Measurements from ENCODE around the gene SFXN4. TPM values are rescaled to one million over a fixed set of nuclear protein-coding genes. Genes with fewer than 3 reads are reported as not detected.
A peak's percentile ranks its signal among the peaks of the same experiment; 100 is the strongest.

Gene SFXN4
- total and polyA plus RNA-seq, 4 donors = 12.4 to 34.1 (median 24.1) TPM

DNA sequence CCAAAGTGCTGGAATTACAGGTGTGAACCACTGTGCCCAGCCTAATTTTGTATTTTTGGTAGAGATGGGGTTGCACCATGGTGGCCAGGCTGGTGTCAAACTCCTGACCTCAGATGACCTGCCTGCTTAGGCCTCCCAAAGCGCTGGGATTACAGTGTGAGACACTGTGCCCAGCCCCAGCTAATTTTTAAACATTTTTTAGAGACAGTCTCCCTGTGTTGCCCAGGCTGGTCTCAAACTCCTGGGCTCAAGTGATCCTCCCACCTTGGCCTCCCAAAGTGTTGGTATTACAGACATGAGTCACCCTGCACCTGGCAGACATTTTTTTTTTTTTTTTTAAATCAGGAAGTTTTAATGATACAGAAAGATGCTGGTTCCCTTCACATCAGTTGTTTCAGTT is 46.1 kb downstream of the SFXN4 start:
- Histone ChIP-seq H3K4me3 (ENCODE audit: low read depth in 1 of 3, low read length in 3 of 3) (no peak overlapping the region), H3K36me3 (ENCODE audit: control insufficient read depth in 4 of 4, insufficient read depth in 3 of 4, low read depth in 1 of 4, low read length in 3 of 4) (peaks cover under 1 to 11% (median 2%) of the 10 kb centered on the region in 4 donors)

GRCh38 chr10:119118231-119118630 is 47.3 kb downstream of the SFXN4 start:
- Histone ChIP-seq H3K27ac (ENCODE audit: low read depth in 1 of 2, low read length in 2 of 2) (peak overlapping the region in 1 of 2 donors; percentile 78), H3K9ac (ENCODE audit: low read depth in 1 of 2, low read length in 2 of 2) (no peak overlapping the region), H3K9me3 (ENCODE audit: control insufficient read depth in 4 of 4, low read length in 3 of 4) (no peaks in the 10 kb centered on the region), H3K4me1 (ENCODE audit: control insufficient read depth in 4 of 4, insufficient read depth in 4 of 4, low read length in 3 of 4) (peaks cover 6 to 38% (median 14%) of the 10 kb centered on the region in 4 donors), H3K4me3 (ENCODE audit: low read depth in 1 of 3, low read length in 3 of 3) (no peak overlapping the region), H3K27me3 (ENCODE audit: control insufficient read depth in 4 of 4, insufficient read depth in 4 of 4, low read length in 3 of 4) (no peaks in the 10 kb centered on the region), H3K36me3 (ENCODE audit: control insufficient read depth in 4 of 4, insufficient read depth in 3 of 4, low read depth in 1 of 4, low read length in 3 of 4) (peaks cover 0 to 12% (median 1%) of the 10 kb centered on the region in 4 donors)
- 97% methylated on average over 5 of the region's 5 CpGs for WGBS
- no peak for TF ChIP-seq YY1 (IDR thresholded peaks at IDR 0.05)
- no peak for DNase-seq (ENCODE audit: low spot score)

More for the DNA sequence above, 46.1 kb downstream of the SFXN4 start:
- no peaks in the 10 kb centered on the region for H3K9me3 ChIP-seq (ENCODE audit: control insufficient read depth in 4 of 4, low read length in 3 of 4)
- H3K4me1 ChIP-seq (ENCODE audit: control insufficient read depth in 4 of 4, insufficient read depth in 4 of 4, low read length in 3 of 4) = peaks cover 2 to 33% (median 10%) of the 10 kb centered on the region in 4 donors
- DNase-seq (ENCODE audit: low spot score) = no peak
- 48% methylated on average over 1 of the region's 1 CpG for WGBS
- no peak for TF ChIP-seq GABPA (IDR thresholded peaks at IDR 0.05 in 1 of 2, conservative IDR thresholded peaks at IDR 0.05 in 1 of 2)
- TF ChIP-seq HNF4G (IDR thresholded peaks at IDR 0.05) = no peak
- no peak for TF ChIP-seq FOXA1 (IDR thresholded peaks at IDR 0.05)
- no peak for TF ChIP-seq ATF3 (IDR thresholded peaks at IDR 0.05)
- TF ChIP-seq RXRA (IDR thresholded peaks at IDR 0.05) = no peak
- no peak for TF ChIP-seq YY1 (IDR thresholded peaks at IDR 0.05)
- no peak for TF ChIP-seq ZBTB33 (IDR thresholded peaks at IDR 0.05)
- no peak for TF ChIP-seq SP1 (IDR thresholded peaks at IDR 0.05)
- H3K27ac ChIP-seq (ENCODE audit: low read depth in 1 of 2, low read length in 2 of 2) = peak overlapping the region; percentile 78 to 79
- no peak overlapping the region for H3K9ac ChIP-seq (ENCODE audit: low read depth in 1 of 2, low read length in 2 of 2)
- no peaks in the 10 kb centered on the region for H3K27me3 ChIP-seq (ENCODE audit: control insufficient read depth in 4 of 4, insufficient read depth in 4 of 4, low read length in 3 of 4)

DNA sequence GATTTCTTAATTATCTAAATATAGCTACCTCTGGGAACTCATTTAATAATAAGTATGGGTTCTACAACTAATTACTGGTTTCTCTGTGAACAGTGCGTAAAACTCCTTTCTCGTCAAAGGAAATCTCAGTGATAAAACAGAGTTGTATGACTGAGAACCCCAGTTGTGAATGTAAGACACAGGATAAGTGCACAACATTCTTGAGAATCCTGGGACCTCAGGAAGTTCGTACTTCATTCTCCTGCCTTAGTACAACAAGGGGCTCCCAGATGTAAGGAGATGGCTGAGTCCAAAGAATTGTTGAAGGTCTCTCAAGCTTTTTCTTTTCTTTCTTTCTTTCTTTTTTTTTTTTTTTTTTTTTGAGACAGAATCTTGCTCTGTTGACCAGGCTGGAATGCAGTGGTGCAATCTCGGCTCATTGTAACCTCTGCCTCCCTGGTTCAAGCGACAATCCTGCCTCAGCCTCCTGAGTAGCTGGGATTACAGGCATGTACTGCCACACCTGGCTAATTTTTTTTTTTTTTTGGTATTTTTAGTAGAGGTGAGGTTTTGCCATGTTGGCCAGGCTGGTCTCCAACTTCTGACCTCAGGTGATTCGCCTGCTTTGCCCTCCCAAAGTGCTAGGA is 49.1 kb downstream of the SFXN4 start:
- peaks cover 6 to 28% (median 14%) of the 10 kb centered on the region in 4 donors for H3K4me1 ChIP-seq (ENCODE audit: control insufficient read depth in 4 of 4, insufficient read depth in 4 of 4, low read length in 3 of 4)
- WGBS = 52% methylated on average over 6 of the region's 6 CpGs
- peaks cover 4 to 17% (median 8%) of the 10 kb centered on the region in 4 donors for H3K36me3 ChIP-seq (ENCODE audit: control insufficient read depth in 4 of 4, insufficient read depth in 3 of 4, low read depth in 1 of 4, low read length in 3 of 4)
- H3K9ac ChIP-seq (ENCODE audit: low read depth in 1 of 2, low read length in 2 of 2) = no peak overlapping the region
- no peak overlapping the region for H3K4me3 ChIP-seq (ENCODE audit: low read depth in 1 of 3, low read length in 3 of 3)
- no peaks in the 10 kb centered on the region for H3K9me3 ChIP-seq (ENCODE audit: control insufficient read depth in 4 of 4, low read length in 3 of 4)
- H3K27ac ChIP-seq (ENCODE audit: low read depth in 1 of 2, low read length in 2 of 2) = peak overlapping the region; percentile 63 to 76
- no peaks in the 10 kb centered on the region for H3K27me3 ChIP-seq (ENCODE audit: control insufficient read depth in 4 of 4, insufficient read depth in 4 of 4, low read length in 3 of 4)
- no peak for DNase-seq (ENCODE audit: low spot score)
- TF ChIP-seq FOXA2 (IDR thresholded peaks at IDR 0.05) (no peak), EGR1 (IDR thresholded peaks at IDR 0.05; ENCODE audit: low read depth in 2 of 2) (no peak), SP1 (IDR thresholded peaks at IDR 0.05) (no peak), HNF4G (IDR thresholded peaks at IDR 0.05) (no peak), ATF3 (IDR thresholded peaks at IDR 0.05) (no peak), JUND (IDR thresholded peaks at IDR 0.05) (peak in 1 of 2 donors; percentile 32), HNF4A (conservative IDR thresholded peaks at IDR 0.05) (peak; percentile 64 to 68), CTCF (IDR thresholded peaks at IDR 0.05; ENCODE audit: low read depth, low read length, missing input control) (no peak), NR2F2 (IDR thresholded peaks at IDR 0.05) (no peak), REST (IDR thresholded peaks at IDR 0.05) (no peak), MAX (IDR thresholded peaks at IDR 0.05) (no peak), FOXA1 (IDR thresholded peaks at IDR 0.05) (no peak), RAD21 (IDR thresholded peaks at IDR 0.05) (peak in 1 of 2 donors; percentile 19), RXRA (IDR thresholded peaks at IDR 0.05) (peak; percentile 55 to 61)
